ENCODE data around the gene GP2. TPM values are rescaled to one million over a fixed set of nuclear protein-coding genes. Genes with fewer than 3 reads are reported as not detected.
"Not testable (repeated sequence)": the region's sequence is repeated elsewhere in the genome, so short reads cannot be mapped to it uniquely, and the experiment has no call there.

GP2 gene
- polyA plus RNA-seq, 4 donors = 2.6 to 7.4 (median 2.7) TPM; not detected in 1

DNA sequence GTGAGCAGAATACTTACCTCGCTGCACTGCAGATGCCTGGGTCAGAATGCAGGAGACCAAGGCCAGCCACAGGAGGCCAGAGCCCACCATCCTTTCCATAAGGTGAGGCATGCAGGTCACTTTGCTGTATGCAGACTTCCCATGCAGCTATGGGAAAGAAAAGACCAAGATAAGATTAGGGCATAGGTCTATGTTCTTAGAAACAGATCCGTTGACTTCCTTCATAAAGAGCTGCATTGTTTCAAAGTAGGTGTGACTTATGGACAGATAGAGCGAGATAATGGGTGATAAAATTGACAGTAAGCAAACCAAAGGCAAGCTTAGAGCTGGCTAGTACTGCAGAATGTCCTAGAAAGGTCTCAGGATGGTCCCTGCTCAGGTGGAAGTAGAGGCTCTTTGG is 992 bp downstream of the GP2 start:
- no peak for DNase-seq (ENCODE audit: low read depth in 4 of 4, low spot score in 3 of 4)

DNA sequence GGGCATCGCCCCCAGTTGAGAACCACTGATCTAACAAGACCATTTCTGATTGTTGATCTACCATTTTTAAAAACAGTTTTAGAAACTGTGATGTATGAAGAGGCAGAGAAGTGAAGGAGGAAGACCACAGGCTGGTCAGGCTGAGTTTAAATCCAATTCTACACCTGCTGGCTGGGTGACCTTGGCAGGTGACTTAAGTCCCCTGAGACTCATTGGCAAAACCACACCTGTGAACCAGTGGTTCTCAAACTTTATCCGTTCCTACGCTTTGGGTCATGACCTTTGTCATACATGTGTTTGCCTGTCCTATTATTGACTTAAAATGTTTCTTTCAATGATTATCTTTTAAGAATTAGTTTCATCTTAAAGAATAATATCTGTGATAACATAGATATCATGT is 2.3 kb downstream of the GP2 start:
- no peak for DNase-seq (ENCODE audit: low read depth in 4 of 4, low spot score in 3 of 4)

DNA sequence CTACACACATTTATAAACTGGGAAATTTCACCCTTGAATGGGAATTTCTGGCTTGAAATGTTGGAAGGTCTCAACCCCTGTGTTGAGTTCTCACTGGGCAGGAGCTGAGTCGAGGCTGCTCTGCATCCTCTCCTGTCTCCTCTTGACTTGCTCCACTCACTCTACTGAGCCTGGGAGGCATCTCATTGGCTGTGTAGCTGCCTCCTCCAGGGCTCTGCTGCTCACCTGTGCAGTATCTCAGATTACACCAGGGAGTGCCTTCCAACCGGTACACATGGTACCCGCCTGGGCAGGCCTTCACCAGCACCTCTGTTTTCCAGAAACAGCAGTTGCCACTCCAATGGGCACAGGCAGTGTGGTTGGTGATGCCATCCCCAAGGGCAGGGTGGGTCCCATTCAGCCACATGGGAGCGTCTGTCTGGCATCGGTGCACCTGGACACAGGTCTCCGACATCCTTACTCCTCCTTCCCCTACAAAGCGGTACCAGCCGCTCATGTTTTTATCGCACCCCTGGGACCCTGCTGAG is 3.7 kb downstream of the GP2 start:
- no peak for DNase-seq (ENCODE audit: low read depth in 4 of 4, low spot score in 3 of 4)

DNA sequence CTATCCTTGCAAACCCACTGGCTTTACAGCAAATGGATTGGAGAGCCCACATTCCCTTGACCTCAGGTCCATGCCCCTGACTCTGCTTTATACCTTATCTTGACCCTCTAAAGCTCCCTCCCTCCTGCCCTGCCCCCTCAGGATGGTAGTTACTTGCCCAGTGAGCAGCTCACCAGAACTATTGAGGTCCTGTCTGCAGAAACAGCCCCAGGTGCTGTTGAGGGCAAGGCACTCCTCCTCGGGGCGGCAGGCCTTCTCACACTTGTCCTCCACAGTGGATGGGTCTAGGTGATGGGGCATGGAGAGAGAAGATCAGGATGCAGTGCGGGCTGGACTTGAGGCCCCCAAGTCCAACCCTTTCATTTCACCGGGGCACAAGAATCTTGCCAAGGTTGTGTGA is 4.6 kb downstream of the GP2 start:
- no peak for DNase-seq (ENCODE audit: low read depth in 4 of 4, low spot score in 3 of 4)

DNA sequence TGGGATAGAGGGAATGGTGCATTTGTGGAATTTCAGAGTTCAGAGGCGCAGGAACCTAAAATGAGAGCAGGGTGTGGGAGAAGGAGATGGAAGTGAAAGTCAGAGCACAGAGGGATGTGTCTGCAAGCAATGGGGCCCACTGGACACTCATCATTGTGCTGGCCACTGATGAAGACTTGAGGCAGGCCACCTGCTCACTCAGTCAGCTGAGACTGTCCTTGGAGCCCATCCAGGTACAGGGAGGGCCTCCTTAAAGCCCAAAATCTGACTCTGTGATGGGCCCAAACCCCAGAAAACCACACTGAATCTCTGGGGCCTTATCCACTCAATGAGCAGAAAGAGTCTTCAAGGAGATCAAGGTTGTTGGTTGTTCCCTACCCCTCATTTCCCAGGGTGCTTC is 5.6 kb downstream of the GP2 start:
- DNase-seq (ENCODE audit: low read depth in 4 of 4, low spot score in 3 of 4) = no peak

DNA sequence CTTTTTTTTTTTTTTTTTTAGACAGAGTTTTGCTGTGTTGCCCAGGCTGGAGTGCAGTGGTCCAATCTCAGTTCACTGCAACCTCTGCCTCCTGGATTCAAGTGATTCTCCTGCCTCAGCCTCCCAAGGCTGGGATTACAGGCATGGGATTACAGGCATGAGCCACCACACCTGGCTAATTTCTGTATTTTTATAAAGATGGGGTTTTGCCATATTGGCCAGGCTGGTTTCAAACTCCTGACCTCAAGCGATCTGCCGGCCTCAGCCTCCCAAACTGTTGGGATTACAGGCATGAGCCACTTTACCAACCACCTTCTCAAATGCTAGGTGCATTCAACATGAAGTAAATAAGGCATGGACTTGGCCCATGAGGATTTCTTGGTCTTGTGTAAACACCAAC is 6.3 kb downstream of the GP2 start:
- not testable (repeated sequence) for DNase-seq (ENCODE audit: low read depth in 4 of 4, low spot score in 3 of 4)

DNA sequence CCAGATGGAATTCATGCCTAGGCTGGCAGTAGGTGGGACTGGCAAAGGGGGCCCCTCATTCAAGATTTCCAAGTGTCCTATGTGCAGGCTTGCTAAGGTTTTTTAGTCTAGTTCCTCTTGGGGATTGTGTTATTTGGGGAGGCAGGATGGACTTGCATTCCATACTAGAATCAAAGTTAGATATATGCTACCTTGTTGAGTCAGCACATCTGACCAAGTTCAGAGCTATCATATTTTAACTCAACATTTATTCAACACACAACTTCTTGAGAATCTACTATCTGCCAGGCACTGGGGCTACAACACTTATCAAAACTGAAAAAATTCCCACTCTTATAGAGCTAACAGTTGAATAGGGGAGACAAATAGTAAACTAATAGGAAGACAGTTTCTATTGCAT is 6.7 kb downstream of the GP2 start:
- no peak for DNase-seq (ENCODE audit: low read depth in 4 of 4, low spot score in 3 of 4)

DNA sequence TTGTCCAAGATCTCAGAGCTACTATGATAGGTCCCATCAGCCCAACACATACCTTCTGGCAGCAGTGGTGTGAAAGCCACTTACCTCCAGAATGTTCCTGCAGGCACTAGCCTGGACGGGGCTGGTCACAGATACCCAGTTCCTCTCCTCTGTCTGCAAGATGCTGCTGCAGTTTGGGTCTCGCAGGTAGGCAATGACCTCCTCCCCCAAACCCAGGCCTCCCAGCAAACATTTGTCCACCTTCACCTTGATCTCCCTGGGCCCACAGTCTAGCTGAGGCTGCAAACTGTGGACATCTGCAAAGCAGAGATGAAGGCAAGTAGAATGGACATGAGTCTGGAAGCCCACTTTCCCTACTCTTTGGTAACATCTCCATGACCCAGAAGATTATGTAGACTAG is 7.1 kb downstream of the GP2 start:
- no peak for DNase-seq (ENCODE audit: low read depth in 4 of 4, low spot score in 3 of 4)

DNA sequence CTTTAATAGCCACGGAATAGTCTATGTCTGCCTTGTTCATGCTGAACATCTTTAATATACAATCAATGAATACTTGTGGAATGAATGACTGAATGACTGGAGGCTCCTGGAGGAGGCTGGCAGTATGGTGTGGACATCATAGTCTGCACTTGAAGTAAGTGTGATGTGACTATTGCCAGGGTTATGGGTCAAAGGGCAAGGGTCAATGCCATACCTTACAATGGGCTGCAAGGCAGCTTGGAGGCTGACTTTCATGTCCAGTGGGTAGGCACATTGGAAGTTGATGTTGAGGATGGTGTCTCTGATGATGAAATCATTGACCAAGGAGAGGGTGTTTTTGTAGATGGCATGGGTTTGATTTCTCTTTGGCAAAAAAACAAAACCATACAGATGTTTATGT is 7.9 kb downstream of the GP2 start:
- DNase-seq (ENCODE audit: low read depth in 4 of 4, low spot score in 3 of 4) = no peak

DNA sequence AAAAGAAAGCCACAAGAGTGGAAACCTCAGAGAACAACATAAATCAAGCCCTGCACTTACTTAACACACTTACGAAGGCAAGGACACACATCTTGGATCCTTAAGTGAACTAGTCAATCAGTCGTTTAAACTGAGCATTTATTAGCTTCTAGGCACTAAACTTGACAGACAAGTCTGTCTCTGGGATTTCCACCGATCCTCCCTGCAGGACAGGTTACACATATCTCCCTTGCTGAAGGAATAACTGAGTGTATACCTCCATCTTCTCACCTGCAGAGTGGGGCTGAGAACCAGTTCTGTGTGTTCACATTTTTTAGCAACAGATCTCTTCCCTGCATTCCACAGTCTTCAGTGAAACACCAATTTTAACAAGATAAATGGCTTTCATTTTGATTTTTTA is 8.9 kb downstream of the GP2 start:
- no peak for DNase-seq (ENCODE audit: low read depth in 4 of 4, low spot score in 3 of 4)

DNA sequence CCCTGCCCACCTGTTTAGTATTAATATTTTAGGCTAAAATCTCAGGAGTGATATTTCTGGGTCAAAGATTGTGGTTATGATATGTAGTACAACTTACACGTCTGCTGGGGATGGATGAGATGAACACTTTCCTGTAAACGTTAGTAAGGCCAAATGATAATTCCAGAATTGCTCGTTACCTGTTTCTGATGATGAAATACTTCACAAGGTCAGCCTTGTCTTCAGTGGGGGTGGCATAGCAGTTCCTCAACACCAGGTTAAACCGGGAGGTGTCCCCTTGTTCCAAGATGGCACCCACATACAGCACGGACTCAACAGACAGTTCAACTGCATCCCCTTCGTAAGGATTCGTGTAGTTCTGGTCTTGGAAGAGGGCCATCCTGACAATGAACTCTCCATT is 9.3 kb downstream of the GP2 start:
- DNase-seq (ENCODE audit: low read depth in 4 of 4, low spot score in 3 of 4) = no peak

DNA sequence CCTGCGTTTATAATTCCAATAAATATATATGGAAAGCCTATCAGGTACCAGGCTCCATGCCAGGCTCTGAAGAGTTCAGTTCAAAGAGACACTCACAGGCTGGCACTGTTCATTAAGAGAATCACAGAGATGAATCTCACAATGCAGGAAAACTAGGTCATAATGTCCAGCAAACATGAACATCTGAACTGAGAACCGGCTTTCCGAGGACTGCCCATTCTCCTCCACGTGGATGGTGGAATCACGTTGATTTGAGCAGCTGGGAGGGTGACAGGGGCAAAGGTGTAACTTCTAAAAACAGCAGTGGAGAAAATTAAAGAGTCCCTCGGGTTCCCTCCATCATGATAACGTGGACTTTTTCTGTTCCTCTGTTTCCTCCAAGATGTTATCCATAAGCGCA is 10.2 kb downstream of the GP2 start:
- DNase-seq (ENCODE audit: low read depth in 4 of 4, low spot score in 3 of 4) = no peak

DNA sequence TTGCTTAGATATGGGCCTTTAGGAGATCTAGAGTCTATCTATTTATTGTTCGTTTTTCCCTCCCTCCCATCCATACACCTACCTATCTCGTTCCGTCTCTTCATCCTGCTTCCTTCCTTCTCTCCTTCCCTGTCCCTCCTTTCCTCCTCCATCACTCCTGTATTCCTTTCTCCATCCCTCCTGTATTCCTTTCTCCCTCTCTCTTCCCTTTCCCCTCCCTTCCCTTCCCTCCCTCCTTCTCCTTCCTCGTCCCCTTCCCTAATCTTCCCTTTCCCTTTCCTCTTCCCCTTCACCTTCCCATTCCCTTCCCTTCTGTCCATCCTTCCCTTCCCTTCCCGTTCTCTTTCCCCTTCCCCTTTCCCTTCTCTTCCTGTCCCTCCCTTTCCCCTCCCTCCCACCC is 10.6 kb downstream of the GP2 start:
- DNase-seq (ENCODE audit: low read depth in 4 of 4, low spot score in 3 of 4) = no peak

DNA sequence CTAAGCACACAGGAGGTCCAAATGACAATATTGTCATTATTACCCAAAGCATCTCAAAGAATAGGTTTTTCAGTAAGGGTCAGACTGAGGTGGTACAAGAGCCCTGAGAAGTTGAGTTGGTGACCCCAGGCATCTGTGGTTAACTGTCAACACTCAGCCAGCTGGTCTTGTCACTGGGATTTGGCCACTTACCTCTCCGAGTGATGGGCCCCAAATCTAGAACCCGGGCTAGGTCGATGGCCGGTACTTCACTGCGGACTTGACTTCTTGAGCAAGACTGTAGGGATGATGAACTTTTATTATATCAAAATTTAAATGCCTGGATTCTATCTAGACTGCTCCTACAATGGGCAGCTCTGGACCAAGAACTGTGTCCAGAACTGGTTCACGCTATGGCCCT is 11.5 kb downstream of the GP2 start:
- no peak for DNase-seq (ENCODE audit: low read depth in 4 of 4, low spot score in 3 of 4)

DNA sequence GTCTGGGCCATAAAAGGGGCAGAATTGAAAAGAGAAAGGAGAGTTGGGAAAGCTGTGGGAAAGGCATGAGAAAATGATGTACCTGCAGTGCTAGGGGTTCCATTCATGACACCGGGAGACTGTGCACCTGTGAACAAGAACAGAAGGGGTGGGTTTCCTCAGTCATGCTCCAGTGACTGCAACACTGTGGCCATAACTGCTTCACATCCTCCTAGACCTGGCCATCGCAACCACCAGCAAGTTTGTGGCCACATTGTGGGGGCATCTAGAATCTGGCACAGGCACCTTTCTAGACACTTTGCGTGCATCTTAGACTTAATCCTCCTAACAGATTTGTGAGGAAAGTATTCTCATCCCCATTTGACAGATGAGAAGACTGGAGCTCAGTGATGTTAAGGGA is 12.7 kb downstream of the GP2 start:
- DNase-seq (ENCODE audit: low read depth in 4 of 4, low spot score in 3 of 4) = no peak

DNA sequence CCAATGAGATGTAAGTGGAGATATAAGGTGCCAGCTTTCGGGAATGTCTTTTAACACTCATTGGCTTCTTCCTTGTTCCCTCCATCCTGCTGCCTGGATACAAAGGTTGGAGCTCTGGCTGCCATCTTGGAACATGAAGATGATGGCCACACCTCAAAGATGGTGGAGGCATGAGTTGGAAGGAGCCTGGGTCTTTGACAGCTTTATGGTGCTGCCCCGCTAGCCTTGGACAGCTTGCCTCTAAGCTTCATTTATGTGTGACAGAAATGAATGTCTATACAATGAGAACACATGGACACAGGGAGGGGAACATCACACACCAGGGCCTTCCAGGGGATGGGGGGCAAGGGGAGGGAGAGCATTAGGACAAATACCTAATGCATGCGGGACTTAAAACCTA is 13.6 kb downstream of the GP2 start:
- DNase-seq (ENCODE audit: low read depth in 4 of 4, low spot score in 3 of 4) = no peak

DNA sequence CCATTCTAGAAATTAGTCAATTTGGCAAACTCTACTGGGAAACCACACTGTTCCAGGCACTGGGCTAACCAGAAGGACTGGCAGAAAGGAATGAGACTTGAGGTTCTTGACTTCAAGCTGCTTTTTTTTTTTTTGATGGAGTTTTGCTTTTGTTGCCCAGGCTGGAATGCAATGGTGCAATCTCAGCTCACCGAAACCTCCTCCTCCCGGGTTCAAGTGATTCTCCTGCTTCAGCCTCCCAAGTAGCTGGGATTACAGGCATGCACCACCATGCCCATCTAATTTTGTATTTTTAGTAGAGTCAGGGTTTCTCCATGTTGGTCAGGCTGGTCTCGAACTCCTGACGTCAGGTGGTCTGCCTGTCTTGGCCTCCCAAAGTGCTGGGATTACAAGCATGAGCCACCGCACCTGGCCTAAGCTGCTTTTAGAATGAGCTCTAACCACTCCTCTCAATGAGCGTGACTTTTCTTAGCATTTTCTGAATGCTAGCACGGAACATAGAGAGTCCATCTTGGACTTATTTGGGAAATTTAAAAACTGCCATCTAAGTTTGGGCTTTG is 14.7 kb downstream of the GP2 start:
- not testable (repeated sequence) for DNase-seq (ENCODE audit: low read depth in 4 of 4, low spot score in 3 of 4)

DNA sequence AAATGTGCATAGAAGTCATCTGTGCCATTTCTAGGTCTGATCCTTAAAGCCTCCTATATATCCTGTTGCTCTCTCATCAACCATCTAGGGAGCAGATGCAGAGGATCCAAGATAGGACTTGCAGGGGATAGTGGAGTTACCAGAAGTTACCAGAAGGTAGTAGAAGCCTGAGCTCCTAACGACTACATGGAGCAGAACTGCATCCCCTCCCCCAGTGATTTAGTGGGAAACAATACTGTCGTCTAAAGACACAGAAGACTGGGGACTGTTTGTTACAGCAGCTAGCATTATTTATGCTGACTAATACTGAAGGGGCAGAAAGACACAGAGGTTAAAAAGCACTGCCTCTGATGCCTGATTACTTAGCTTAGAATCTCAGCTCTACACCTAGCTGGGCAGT is 15.8 kb downstream of the GP2 start:
- DNase-seq (ENCODE audit: low read depth in 4 of 4, low spot score in 3 of 4) = no peak

DNA sequence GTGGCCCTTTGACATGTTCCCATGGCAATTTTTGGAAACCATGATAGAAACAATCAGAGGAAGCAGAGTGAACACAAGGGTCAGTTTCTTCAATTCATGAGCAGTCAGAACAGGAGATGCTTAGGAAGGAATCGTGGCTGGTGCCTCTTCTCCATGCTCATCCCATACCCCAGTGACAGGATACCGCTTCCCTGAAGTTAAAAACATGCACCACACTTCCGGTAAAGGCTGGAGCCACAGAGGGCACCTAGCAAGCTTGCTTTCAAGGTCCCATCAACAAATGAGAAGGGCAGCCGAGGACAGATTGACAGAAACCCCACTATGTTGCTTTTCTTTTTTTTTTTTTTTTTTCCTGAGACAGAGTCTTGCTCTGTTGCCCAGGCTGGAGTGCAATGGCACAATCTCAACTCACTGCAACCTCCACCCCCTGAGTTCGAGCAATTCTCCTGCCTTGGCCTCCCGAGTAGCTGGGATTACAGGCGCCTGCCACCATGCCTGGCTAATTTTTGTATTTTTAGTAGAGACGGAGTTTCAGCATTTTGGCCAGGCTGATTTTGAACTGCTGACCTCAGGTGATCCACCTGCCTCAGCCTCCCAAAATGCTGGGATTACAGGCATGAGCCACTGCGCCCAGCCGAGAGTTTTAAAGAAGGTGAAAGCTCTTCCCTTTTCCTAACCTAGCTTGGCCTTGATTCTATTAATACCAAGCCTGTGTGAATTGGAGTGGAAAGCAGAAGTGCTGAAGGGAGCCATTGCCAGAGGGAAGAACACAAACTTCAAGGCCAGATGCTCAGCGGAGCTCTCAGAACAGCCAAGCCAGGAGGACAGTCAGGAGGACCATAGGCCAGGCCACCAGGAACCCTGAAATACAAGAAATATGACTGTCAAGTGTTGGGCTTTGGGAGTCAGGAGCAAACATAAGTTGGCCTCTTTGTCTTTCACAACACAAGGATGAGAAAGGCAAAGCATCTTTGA is 16.6 kb downstream of the GP2 start:
- DNase-seq (ENCODE audit: low read depth in 4 of 4, low spot score in 3 of 4) = no peak

DNA sequence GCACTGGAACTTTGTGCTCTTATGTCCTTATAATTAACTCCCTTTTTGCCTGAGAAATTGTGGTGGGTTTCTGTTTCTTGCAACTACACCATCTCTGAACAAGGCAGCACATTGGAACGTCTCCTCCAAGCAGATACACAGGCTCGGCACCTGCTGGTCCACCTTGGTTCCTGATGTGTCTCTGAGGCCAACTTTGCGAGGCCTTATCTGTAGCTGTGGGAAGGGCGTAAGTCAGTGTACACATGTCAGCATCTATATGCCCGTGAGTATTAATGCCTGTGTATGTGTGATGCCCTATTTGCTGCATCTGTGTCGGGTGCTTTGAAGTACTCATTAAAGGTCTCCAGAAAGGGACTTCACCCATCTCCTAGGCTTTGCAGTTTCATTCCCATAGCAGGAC is 17.5 kb downstream of the GP2 start:
- no peak for DNase-seq (ENCODE audit: low read depth in 4 of 4, low spot score in 3 of 4)

DNA sequence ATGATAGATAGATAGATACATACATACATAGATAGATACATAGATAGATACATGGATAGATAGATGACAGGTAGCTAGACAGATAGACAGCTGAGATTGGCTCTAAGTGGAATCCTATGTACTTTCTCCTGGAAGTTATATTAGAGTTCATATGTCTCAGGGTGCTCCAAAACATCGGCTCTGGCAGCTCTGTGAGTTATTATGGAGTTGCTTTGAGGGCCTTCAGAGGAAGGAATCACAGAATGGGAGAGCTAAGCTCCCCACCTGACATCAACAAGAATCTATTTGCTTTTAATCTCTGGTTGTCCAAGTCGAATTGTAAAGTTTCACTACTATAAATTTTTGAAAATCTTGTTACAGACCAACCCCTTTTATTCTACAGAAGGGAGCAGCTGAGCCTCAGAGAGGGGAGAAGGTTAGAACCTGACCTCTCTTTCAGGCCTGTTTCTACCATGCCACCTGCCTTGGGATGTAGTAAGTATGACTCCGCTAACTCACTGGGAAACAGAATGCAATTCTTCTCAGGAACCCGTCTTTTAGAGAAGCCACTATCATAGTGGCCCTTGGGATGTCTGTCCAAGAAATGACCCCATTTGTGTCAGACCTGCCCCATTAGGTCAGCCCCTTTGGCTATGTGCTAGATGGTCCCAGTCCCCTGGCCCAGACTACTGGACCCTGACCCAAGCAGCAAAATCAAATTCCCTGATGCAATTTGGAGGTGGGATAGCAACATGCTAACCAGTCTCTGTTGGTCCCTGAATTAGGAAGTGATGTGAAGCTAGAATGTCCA is 18.3 kb downstream of the GP2 start:
- DNase-seq (ENCODE audit: low read depth in 4 of 4, low spot score in 3 of 4) = no peak
